B cell (primary cell): ENCODE data around the gene ARHGAP20.

Experiments
- CTCF ChIP-seq: fragments of 200-600 bp; IDR thresholded peaks from one replicate; pipeline ENCODE4 v1.8.0; 2022; ENCODE audit warnings: antibody characterized with exemption, mild to moderate bottlenecking
- EZH2 ChIP-seq: IDR thresholded peaks from 2 replicates; pipeline ENCODE4 v1.6.1; 2012; ENCODE audit warnings: borderline replicate concordance, low read depth, mild to moderate bottlenecking, moderate library complexity, low read length; ENCODE audit not compliant: insufficient read depth, poor library complexity, severe bottlenecking

- TF ChIP-seq CTCF = no peak
- no peak for TF ChIP-seq EZH2
Observed at GRCh38 chr11:110571081-110571720, 141.0 kb downstream of the ARHGAP20 start.
